HepG2 (cell line): ENCODE results near the gene KANK3. TPM values are rescaled to one million over a fixed set of nuclear protein-coding genes. Genes with fewer than 3 reads are reported as not detected.

Experiments used
- ATAC-seq: fragments of 200-7000 bp; cut with Tn5 transposase; 3 replicates; pipeline ENCODE4 v1.9.1; 2020; ENCODE audit warnings: mild to moderate bottlenecking, moderate library complexity
- BruUV-seq: library from RNA; stranded (reverse); fragments of 400-500 nt; replicated peaks from 2 replicates; lab custom pipeline; 2021; lab: Mats Ljungman, UMichigan
- CTCF ChIA-PET: fragments of 300-600 bp; formaldehyde crosslinking; extraction: SDS; loops from one replicate; lab custom pipeline; 2021; ENCODE audit warnings: low total read pairs, inconsistent platforms, low intra/inter-chr PET ratio; lab: Yijun Ruan, JAX
- POLR2A ChIA-PET: fragments of 350-600 bp; sonication (Branson Sonifier 250); formaldehyde crosslinking; loops from one replicate; lab custom pipeline; 2020; ENCODE audit warnings: antibody characterized with exemption, inconsistent platforms; lab: Yijun Ruan, JAX
- DNase-seq: peaks from one replicate; pipeline ENCODE4 v3.0.0-alpha.2; 2015; ENCODE audit warnings: low spot score
- FAIRE-seq: peaks from 3 replicates; lab custom pipeline; 2011; peaks lifted over from hg19 to GRCh38; lab: Jason Lieb, UNC
- H2AFZ ChIP-seq: one replicate; pipeline ENCODE4 v1.6.1; 2011; ENCODE audit warnings: low read length, inconsistent platforms
- H3K27ac ChIP-seq: fragments of 300-600 bp; 3 replicates; pipeline ENCODE4 v1.8.0; 2011; ENCODE audit warnings: mixed run types, mild to moderate bottlenecking, mixed read lengths, low read length, inconsistent platforms; ENCODE audit not compliant: insufficient read depth; ENCODE audit errors: extremely low read length
- H3K27me3 ChIP-seq, 2 experiments: fragments of 200-600 bp in 1 of 2; 2 replicates in 1 of 2; 3 replicates in 1 of 2; pipeline versions ENCODE4 v1.6.0 to v1.8.0; 2011; ENCODE audit warnings: low read length in 2 of 2, mild to moderate bottlenecking in 2 of 2, moderate library complexity in 2 of 2, inconsistent platforms in 1 of 2; ENCODE audit not compliant: insufficient read depth in 2 of 2, control insufficient read depth in 1 of 2
- H3K36me3 ChIP-seq, 2 experiments: fragments of 200-600 bp in 1 of 2; replicated peaks in 1 of 2; 2 replicates in 1 of 2; 3 replicates in 1 of 2; pipeline versions ENCODE4 v1.5.1 to v1.8.0; 2011; ENCODE audit warnings: low read length in 2 of 2, inconsistent platforms in 1 of 2; ENCODE audit not compliant: insufficient read depth in 2 of 2, control insufficient read depth in 1 of 2
- H3K4me1 ChIP-seq: 2 replicates; pipeline ENCODE4 v1.5.1; 2012; ENCODE audit warnings: low read length, inconsistent platforms; ENCODE audit not compliant: insufficient read depth
- H3K4me2 ChIP-seq: 2 replicates; pipeline ENCODE4 v1.6.0; 2011; ENCODE audit warnings: low read depth, low read length, inconsistent platforms
- H3K4me3 ChIP-seq, 3 experiments: fragments of 200-600 bp in 1 of 3; sonication (generic), shearing (Covaris generic) in 1 of 3; replicated peaks in 1 of 3; 2 replicates each; pipeline ENCODE4 v1.5.1; 2011 to 2016; ENCODE audit warnings: low read length in 3 of 3, inconsistent platforms in 2 of 3, low read depth in 2 of 3, mild to moderate bottlenecking in 2 of 3, control low read depth in 1 of 3, mixed read lengths in 1 of 3; ENCODE audit not compliant: insufficient read depth in 1 of 3
- H3K79me2 ChIP-seq: one replicate; pipeline ENCODE4 v1.6.1; 2011; ENCODE audit warnings: low read length, inconsistent platforms; ENCODE audit not compliant: insufficient read depth
- H3K9ac ChIP-seq: 2 replicates; pipeline ENCODE4 v1.6.0; 2011; ENCODE audit warnings: mild to moderate bottlenecking, low read depth, low read length, inconsistent platforms; ENCODE audit not compliant: insufficient read depth
- H3K9me3 ChIP-seq: 2 replicates; pipeline ENCODE4 v1.5.1; 2012; ENCODE audit warnings: mild to moderate bottlenecking, low read length
- H4K20me1 ChIP-seq: 2 replicates; pipeline ENCODE4 v1.6.0; 2011; ENCODE audit warnings: inconsistent platforms, mild to moderate bottlenecking, low read length, moderate library complexity; ENCODE audit not compliant: insufficient read depth
- HMGXB3 ChIP-seq: sonication (generic); formaldehyde crosslinking; IDR thresholded peaks from 2 replicates; pipeline ENCODE4 v1.4.0; 2020; ENCODE audit warnings: missing genetic modification reagents, borderline replicate concordance
- MATR3 ChIP-seq: sonication (generic); formaldehyde crosslinking; IDR thresholded peaks from 2 replicates; pipeline ENCODE4 v1.4.0; 2020; ENCODE audit warnings: missing genetic modification reagents
- MBNL3 ChIP-seq: fragments of 250-450 bp; sonication (Bioruptor Pico); conservative IDR thresholded peaks from 2 replicates; pipeline ENCODE4 v1.8.0; 2022; ENCODE audit warnings: mild to moderate bottlenecking, inconsistent platforms
- ZBTB1 ChIP-seq: sonication (generic); formaldehyde crosslinking; IDR thresholded peaks from 2 replicates; pipeline ENCODE4 v1.4.0; 2020; ENCODE audit warnings: missing genetic modification reagents, borderline replicate concordance
- ZBTB4 ChIP-seq: sonication (generic); formaldehyde crosslinking; IDR thresholded peaks from 2 replicates; pipeline ENCODE4 v1.4.0; 2020; ENCODE audit warnings: missing genetic modification reagents, mild to moderate bottlenecking, borderline replicate concordance
- ZBTB46 ChIP-seq: sonication (generic); formaldehyde crosslinking; IDR thresholded peaks from 2 replicates; pipeline ENCODE4 v1.4.0; 2020; ENCODE audit warnings: mild to moderate bottlenecking, missing genetic modification reagents, borderline replicate concordance
- whole genome bisulfite sequencing: methylation state at CpG from one replicate; pipeline ENCODE4 v1.1.6; 2017; ENCODE audit warnings: low lambda C conversion rate; 5-methylcytosine and 5-hydroxymethylcytosine counted together
- in situ Hi-C: cut with HindIII; loops from 2 replicates; pipeline ENCODE4 v1.10.0; 2017; ENCODE audit warnings: low pct_unique_long_range_greater_than_20kb; ENCODE audit not compliant: extremely low pct_ligation_motif_present
- intact Hi-C: fragments of 100-400 bp; cut with micrococcal nuclease; formaldehyde crosslinking; loops from one replicate; pipeline ENCODE4 v1.10.0; 2022; ENCODE audit not compliant: unreplicated experiment
- polyA plus RNA-seq, 8 experiments: library from polyadenylated mRNA; depleted of rRNA in 3 of 8; stranded (reverse) in 7 of 8; unstranded in 1 of 8; fragments of >200 nt; fragmentation: Illumina TruSeq in 4 of 8; extraction: Trizol in 4 of 8; gene quantifications; 2 replicates each; pipeline versions ENCODE4 v1.2.1 to v1.2.3, GENCODE V29; 2011 to 2016; ENCODE audit warnings: low read depth in 4 of 8, missing spikeins in 1 of 8, mixed read lengths in 1 of 8; ENCODE audit not compliant: insufficient read depth in 1 of 8
- total RNA-seq, 5 experiments: library from RNA; depleted of rRNA; stranded (reverse); fragments of >200 nt; fragmentation: Illumina TruSeq; extraction: Trizol; gene quantifications; 2 replicates each; pipeline ENCODE4 v1.2.3, GENCODE V29; 2016; ENCODE audit warnings: low read depth in 1 of 5

The KANK3 gene
- total and polyA plus RNA-seq, 2 of the 13 experiments (the other 11 are each of a cell fraction or from before 2014, with no cell fraction given), result 0.15 to 0.20 TPM

DNA sequence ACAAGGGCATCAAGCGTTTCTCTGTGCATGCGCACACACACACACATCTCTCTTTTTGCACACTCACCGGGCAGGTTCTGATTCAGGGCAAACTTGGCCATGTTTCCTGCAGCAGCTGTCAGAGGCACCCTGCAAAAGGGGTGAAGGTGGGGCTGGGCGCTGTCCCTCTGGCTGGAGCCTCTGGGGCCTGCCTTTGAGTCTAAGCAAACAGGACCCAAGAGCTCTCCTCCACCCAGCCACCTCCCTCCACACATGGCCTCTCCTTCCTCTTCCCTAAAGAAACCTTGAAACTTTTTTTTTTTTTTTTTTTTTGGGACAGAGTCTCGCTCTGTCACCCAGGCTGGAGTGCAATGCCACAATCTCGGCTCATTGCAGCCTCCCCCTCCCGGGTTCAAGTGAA, 5.3 kb downstream of the KANK3 start:
- H3K27ac ChIP-seq, result no peak overlapping the region
- no peak for TF ChIP-seq ZBTB4 (CRISPR knock-in tag)
- no peak for TF ChIP-seq ZBTB46
- no peak for TF ChIP-seq ZBTB1 (CRISPR knock-in tag)
- no peak for TF ChIP-seq MATR3 (CRISPR knock-in tag)
- TF ChIP-seq MBNL3 (CRISPR knock-in tag), result no peak
- TF ChIP-seq HMGXB3 (CRISPR knock-in tag), result no peak
- peaks cover 9 to 48% of the 10 kb centered on the region in 2 experiments for H3K27me3 ChIP-seq
- no peaks in the 10 kb centered on the region for H3K36me3 ChIP-seq
- ATAC-seq, result no peak
- ChIA-PET POLR2A (interaction anchor here (0.7 kb wide), 1 partner anchor 27 kb away, joined by 6 read pairs; no protein-coding TSS in a partner anchor), CTCF (no interaction called here)
- H2AFZ ChIP-seq, result no peak overlapping the region
- no peak for FAIRE-seq
- DNase-seq, result no peak
- BruUV-seq, result no TSS peak
- 18% methylated on average over 4 of the region's 7 CpGs for WGBS
- no peaks in the 10 kb centered on the region for H3K9me3 ChIP-seq
- H3K79me2 ChIP-seq, result no peaks in the 10 kb centered on the region
- H3K4me2 ChIP-seq, result no peak overlapping the region
- peaks cover 72% of the 10 kb centered on the region for H3K4me1 ChIP-seq
- H3K9ac ChIP-seq, result no peak overlapping the region
- in situ Hi-C loops (no loop called here), intact Hi-C loops (no loop called here)
- H4K20me1 ChIP-seq, result no peaks in the 10 kb centered on the region
- H3K4me3 ChIP-seq, result no peak overlapping the region
